ENCODE results near the gene TAMALIN.

Gene TAMALIN

DNA sequence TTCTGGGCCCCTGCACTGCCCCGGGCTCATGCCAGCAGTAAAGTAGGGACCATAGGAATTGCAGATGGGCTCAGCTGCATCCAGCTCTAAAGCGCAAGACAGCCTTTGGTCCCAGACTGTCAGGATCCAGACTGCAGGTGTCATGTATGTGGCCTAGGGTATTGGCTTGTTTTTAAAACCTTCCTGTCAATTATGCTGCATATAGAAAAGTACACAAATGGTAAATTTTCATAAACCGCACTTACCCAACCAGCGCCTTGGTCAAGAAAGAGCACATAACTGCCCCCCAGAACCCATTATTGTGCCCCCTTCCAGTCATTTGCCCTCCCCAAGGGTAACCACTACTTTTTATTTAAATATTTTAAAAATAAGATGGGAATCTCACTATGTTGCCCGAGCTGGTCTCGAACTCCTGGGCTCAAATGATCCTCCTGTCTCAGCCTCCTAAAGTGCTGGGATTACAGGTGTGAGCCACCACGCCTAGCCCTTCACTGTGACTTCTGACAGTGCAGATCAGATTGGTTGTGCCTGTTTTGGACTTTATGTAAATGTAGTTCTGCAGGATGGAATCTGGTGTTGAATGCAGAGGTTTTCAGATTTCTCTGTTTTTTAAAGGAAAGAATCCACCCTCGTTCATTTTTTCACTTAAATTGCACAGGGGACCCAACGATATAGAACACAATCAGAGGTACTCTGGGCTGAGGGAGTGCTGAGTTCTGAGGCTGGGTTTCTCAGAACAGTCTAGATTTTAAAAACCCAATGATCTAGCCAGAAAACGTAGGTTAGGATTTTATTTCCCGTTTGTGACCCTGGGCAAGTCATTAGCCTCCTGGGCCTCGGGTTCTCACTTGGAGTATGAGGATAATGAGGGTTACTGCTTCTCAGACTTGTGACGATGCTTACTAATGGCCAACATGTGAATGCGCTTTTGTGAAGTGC lies 51.2 kb downstream of the TAMALIN start:
- no peak overlapping the region for H3K4me3 ChIP-seq (replicated peaks; ENCODE audit: low read depth, low read length)
- DNase-seq (ENCODE audit: extremely low read depth, low read depth) = no peak
- TF ChIP-seq, protein P1, sequence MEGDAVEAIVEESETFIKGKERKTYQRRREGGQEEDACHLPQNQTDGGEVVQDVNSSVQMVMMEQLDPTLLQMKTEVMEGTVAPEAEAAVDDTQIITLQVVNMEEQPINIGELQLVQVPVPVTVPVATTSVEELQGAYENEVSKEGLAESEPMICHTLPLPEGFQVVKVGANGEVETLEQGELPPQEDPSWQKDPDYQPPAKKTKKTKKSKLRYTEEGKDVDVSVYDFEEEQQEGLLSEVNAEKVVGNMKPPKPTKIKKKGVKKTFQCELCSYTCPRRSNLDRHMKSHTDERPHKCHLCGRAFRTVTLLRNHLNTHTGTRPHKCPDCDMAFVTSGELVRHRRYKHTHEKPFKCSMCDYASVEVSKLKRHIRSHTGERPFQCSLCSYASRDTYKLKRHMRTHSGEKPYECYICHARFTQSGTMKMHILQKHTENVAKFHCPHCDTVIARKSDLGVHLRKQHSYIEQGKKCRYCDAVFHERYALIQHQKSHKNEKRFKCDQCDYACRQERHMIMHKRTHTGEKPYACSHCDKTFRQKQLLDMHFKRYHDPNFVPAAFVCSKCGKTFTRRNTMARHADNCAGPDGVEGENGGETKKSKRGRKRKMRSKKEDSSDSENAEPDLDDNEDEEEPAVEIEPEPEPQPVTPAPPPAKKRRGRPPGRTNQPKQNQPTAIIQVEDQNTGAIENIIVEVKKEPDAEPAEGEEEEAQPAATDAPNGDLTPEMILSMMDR (IDR thresholded peaks at IDR 0.05; ENCODE audit: low read depth, low read length, missing control alignments) = no peak

DNA sequence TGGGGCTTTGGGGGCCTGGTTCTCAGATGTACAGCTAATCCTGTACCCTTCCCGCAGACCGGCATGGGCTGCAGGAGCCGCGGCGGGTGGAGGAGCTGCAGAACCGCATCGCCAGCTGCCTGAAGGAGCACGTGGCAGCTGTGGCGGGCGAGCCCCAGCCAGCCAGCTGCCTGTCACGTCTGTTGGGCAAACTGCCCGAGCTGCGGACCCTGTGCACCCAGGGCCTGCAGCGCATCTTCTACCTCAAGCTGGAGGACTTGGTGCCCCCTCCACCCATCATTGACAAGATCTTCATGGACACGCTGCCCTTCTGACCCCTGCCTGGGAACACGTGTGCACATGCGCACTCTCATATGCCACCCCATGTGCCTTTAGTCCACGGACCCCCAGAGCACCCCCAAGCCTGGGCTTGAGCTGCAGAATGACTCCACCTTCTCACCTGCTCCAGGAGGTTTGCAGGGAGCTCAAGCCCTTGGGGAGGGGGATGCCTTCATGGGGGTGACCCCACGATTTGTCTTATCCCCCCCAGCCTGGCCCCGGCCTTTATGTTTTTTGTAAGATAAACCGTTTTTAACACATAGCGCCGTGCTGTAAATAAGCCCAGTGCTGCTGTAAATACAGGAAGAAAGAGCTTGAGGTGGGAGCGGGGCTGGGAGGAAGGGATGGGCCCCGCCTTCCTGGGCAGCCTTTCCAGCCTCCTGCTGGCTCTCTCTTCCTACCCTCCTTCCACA lies 52.0 kb downstream of the TAMALIN start:
- no peak overlapping the region for H3K4me3 ChIP-seq (replicated peaks; ENCODE audit: low read depth, low read length)
- TF ChIP-seq, protein P1 (IDR thresholded peaks at IDR 0.05; ENCODE audit: low read depth, low read length, missing control alignments) = no peak
- no peak for DNase-seq (ENCODE audit: extremely low read depth, low read depth)

DNA sequence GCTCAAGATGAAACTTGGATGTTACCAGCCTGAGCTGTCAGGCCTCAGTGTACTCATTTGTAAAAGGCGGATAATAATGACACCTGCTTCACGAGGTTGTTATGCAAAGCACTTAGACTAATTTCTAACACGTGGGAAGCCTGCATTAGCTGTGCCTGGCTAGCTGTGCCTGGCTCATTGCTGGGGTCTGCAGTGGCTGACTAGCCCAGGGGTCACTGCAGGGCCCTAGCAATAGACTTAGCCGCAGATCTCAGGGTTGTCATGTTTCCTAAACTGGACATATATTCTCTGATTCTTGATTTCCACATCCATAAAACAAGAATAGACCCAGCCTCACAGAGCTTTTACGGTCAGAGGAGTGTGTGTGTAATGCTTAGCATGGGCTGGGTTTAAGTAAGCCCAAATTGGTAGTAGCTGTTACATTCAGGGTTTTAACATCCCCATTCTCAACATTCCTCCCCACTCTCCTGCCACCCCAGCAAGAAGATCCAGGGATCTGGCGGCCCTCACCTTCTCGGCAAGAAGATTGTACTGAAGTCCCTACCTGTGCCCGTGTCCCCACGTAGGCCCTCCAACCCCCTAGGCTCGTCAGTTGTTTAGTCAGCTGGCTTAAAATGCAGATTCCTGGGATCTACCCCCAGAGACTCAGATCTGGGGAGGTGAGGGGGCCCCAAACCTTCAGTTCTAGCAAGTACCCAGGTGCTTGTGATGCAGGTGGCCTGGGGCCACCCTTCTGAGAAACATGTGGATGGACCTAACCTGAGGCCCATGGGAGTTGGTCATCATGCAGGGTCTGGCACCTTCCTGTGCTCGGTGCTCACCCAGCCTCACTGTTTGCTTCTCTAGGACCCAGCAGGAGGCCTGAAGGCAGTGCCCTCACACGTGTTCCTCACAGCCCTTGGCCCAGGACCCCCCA lies 53.1 kb downstream of the TAMALIN start:
- H3K4me3 ChIP-seq (replicated peaks; ENCODE audit: low read depth, low read length) = no peak overlapping the region
- TF ChIP-seq, protein P1 (IDR thresholded peaks at IDR 0.05; ENCODE audit: low read depth, low read length, missing control alignments) = no peak
- DNase-seq (ENCODE audit: extremely low read depth, low read depth) = no peak

DNA sequence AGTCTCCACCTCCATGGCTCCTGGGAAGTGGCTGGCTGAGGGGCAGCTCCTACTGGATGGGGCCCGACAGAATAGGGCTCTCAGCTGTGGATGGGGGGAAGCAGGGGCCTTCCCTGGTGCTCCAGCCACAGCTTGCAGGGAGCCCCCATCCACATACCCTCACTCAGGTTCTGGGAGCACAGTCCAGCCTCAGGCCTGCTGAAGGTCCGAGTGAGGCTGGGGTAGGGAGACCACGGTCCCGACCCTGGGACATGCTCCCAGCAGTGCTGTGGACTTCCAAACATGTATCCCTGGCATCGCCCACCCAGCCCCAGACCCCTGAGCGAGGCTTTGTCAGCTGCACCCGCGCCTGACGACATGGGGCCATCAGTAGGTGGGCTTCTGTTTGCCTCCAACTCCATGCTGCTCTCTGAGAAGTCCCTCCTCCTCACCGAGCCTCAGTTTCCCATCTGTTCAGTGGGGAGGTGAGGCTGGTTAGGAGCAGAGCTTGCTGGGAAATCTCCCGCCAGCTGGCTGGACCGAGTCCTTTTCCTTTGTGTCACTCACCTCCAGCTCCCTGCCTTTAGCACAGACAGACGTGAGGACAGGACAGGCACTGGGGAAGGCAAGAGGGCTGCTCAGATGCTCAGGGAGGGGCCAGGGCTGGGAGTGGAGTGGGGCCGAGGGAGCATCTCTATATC lies 53.9 kb downstream of the TAMALIN start:
- TF ChIP-seq, protein P1 (IDR thresholded peaks at IDR 0.05; ENCODE audit: low read depth, low read length, missing control alignments) = no peak
- no peak overlapping the region for H3K4me3 ChIP-seq (replicated peaks; ENCODE audit: low read depth, low read length)
- DNase-seq (ENCODE audit: extremely low read depth, low read depth) = no peak

DNA sequence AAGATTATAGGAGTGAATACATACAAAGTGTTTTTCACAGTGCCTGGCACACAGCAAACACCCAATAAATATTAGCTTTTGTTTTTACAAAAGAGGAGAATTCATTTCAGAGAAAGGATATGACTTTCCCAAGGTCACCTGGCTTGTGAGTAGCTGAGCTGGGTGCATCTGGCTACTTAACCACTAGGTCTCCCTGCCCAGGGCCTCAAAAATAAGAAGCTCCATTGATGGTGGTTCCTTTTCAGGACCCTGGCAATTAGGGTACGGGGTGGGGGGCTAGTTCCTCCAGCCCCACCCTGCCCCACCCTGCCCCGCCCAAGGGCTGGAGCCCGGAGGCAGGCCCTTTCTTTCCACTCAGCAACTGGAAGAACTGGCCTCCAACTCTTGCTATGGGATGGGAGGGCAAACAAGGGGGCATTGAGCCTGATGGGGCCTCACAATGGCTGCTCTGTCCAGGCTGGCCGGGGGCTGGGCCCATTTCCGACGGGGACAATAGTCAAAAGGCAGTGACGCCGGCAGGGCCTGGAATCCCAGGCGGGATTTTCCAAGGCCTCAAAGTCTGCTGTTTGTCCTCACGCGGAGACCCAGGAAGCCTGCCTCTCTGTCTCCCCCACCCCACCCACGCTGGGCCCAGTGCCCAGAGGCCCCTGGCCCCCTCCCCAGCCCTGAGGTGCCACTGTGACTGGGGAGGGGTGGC lies 54.9 kb downstream of the TAMALIN start:
- no peak overlapping the region for H3K4me3 ChIP-seq (replicated peaks; ENCODE audit: low read depth, low read length)
- DNase-seq (ENCODE audit: extremely low read depth, low read depth) = no peak

More for the DNA sequence above, 54.9 kb downstream of the TAMALIN start:
- TF ChIP-seq, protein P1 (IDR thresholded peaks at IDR 0.05; ENCODE audit: low read depth, low read length, missing control alignments) = no peak

Data from HFF-Myc (cell line).